ENCODE measurements around the gene TMOD2.

Gene TMOD2

DNA sequence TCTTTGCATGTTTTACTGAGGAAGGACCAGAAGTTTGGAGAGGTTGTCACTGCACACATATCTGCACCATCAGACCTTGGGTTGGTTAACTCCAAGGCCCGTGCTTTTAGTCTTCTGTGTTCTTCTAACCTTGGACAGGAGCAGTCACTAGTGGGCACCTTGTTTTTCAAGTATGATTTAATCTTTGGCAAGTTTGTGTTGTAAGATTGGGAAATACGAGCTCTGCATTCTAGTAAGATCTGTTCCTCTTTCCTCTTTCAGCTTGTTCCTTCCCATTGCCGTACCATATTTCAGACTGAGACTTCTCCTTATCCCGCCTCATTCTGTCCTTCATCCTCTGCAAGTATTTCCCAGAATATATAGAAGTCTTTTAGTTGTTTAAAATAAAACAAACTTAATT is 5.1 kb downstream of the TMOD2 start:
- TF ChIP-seq NFIC (IDR thresholded peaks at IDR 0.05): no peak

- TF ChIP-seq EP300 (IDR thresholded peaks at IDR 0.05; ENCODE audit: borderline replicate concordance): no peak
- no peak for TF ChIP-seq MAX (IDR thresholded peaks at IDR 0.05)
- no peak for TF ChIP-seq TAF1 (IDR thresholded peaks at IDR 0.05; ENCODE audit: low read depth)
- TF ChIP-seq CEBPB (IDR thresholded peaks at IDR 0.05): no peak
- TF ChIP-seq CREB1 (IDR thresholded peaks at IDR 0.05; ENCODE audit: low read depth): no peak
- TF ChIP-seq EGR1 (IDR thresholded peaks at IDR 0.05): no peak
These were observed 6.1 kb downstream of the TMOD2 start for GRCh38 chr15:51757450-51757849.

GRCh38 chr15:51758645-51759044 is 7.2 kb downstream of the TMOD2 start:
- TF ChIP-seq TEAD4 (IDR thresholded peaks at IDR 0.05) (no peak), TCF12 (IDR thresholded peaks at IDR 0.05; ENCODE audit: low read depth) (no peak), YY1 (IDR thresholded peaks at IDR 0.05; ENCODE audit: low read depth) (no peak), ZBTB7A (IDR thresholded peaks at IDR 0.05; ENCODE audit: low read depth) (no peak), CEBPB (IDR thresholded peaks at IDR 0.05) (no peak), MAX (IDR thresholded peaks at IDR 0.05) (no peak), NFIC (IDR thresholded peaks at IDR 0.05) (no peak), RAD21 (IDR thresholded peaks at IDR 0.05; ENCODE audit: low read depth) (no peak), FOXM1 (IDR thresholded peaks at IDR 0.05; ENCODE audit: borderline replicate concordance, low read depth) (no peak), CREB1 (IDR thresholded peaks at IDR 0.05; ENCODE audit: low read depth) (no peak), EP300 (IDR thresholded peaks at IDR 0.05; ENCODE audit: borderline replicate concordance) (no peak), TAF1 (IDR thresholded peaks at IDR 0.05; ENCODE audit: low read depth) (no peak), EGR1 (IDR thresholded peaks at IDR 0.05) (no peak)
- TF ChIP-seq, protein P1, sequence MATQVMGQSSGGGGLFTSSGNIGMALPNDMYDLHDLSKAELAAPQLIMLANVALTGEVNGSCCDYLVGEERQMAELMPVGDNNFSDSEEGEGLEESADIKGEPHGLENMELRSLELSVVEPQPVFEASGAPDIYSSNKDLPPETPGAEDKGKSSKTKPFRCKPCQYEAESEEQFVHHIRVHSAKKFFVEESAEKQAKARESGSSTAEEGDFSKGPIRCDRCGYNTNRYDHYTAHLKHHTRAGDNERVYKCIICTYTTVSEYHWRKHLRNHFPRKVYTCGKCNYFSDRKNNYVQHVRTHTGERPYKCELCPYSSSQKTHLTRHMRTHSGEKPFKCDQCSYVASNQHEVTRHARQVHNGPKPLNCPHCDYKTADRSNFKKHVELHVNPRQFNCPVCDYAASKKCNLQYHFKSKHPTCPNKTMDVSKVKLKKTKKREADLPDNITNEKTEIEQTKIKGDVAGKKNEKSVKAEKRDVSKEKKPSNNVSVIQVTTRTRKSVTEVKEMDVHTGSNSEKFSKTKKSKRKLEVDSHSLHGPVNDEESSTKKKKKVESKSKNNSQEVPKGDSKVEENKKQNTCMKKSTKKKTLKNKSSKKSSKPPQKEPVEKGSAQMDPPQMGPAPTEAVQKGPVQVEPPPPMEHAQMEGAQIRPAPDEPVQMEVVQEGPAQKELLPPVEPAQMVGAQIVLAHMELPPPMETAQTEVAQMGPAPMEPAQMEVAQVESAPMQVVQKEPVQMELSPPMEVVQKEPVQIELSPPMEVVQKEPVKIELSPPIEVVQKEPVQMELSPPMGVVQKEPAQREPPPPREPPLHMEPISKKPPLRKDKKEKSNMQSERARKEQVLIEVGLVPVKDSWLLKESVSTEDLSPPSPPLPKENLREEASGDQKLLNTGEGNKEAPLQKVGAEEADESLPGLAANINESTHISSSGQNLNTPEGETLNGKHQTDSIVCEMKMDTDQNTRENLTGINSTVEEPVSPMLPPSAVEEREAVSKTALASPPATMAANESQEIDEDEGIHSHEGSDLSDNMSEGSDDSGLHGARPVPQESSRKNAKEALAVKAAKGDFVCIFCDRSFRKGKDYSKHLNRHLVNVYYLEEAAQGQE (IDR thresholded peaks at IDR 0.05; ENCODE audit: low read depth): no peak
- TF ChIP-seq, protein P2, sequence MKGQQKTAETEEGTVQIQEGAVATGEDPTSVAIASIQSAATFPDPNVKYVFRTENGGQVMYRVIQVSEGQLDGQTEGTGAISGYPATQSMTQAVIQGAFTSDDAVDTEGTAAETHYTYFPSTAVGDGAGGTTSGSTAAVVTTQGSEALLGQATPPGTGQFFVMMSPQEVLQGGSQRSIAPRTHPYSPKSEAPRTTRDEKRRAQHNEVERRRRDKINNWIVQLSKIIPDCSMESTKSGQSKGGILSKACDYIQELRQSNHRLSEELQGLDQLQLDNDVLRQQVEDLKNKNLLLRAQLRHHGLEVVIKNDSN (IDR thresholded peaks at IDR 0.05): no peak

DNA sequence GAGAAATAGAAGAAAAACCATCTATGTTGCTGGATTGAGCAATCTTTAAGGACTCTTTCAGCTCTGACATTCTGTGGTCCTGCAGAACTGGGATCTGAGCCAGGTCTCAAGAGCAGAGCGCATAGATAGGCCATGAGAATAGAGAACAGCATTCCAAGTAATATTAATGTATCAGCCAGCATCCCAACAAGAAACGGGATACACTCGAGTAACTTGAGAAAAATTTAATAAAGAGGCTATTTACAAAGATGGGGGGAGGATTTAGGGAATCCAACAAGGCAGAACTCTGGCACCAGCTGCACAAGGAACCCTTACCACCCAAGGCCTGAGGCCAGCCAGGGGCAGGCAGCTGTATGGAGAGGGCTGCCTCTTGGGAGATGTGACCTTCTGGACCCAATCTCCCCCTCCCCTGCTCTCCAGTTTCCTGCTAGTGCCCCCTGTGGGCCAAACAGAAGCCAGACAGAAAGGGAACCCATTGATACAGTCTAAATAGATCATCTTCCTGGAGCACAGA is 8.2 kb downstream of the TMOD2 start:
- no peak for TF ChIP-seq CREB1 (IDR thresholded peaks at IDR 0.05; ENCODE audit: low read depth)
- no peak for TF ChIP-seq TAF1 (IDR thresholded peaks at IDR 0.05; ENCODE audit: low read depth)
- TF ChIP-seq, protein P2 (IDR thresholded peaks at IDR 0.05): no peak
- 0 out of 2 replicates have a peak, but pooled peaks have one; percentile 9 for TF ChIP-seq NFIC (IDR thresholded peaks at IDR 0.05)

DNA sequence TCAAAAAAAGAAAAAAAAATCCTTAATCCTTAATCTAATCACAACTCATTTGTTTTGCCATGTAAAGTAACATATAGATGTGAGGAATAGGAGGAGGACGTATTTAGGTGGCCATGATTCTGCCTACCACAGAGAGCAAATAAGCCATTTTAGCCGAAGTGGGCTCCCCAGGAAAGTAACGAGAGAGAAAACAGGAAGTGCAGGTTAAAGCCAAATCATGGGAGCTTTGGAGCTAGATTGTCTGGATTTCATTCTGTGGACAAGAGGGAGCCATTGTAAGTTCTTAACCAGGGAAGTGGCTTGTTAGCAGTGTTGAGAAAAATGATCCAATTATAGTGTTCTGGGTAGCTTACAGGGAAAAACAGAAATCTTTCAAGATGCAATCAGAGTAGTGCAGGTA is 9.4 kb downstream of the TMOD2 start:
- TF ChIP-seq NFIC (IDR thresholded peaks at IDR 0.05): no peak
- no peak for TF ChIP-seq CREB1 (IDR thresholded peaks at IDR 0.05; ENCODE audit: low read depth)
- TF ChIP-seq MAX (IDR thresholded peaks at IDR 0.05): no peak
- no peak for TF ChIP-seq YY1 (IDR thresholded peaks at IDR 0.05; ENCODE audit: low read depth)
- TF ChIP-seq, protein P1 (IDR thresholded peaks at IDR 0.05; ENCODE audit: low read depth): no peak
- no peak for TF ChIP-seq EP300 (IDR thresholded peaks at IDR 0.05; ENCODE audit: borderline replicate concordance)
- no peak for TF ChIP-seq CEBPB (IDR thresholded peaks at IDR 0.05)
- TF ChIP-seq RAD21 (IDR thresholded peaks at IDR 0.05; ENCODE audit: low read depth): no peak
- no peak for TF ChIP-seq TCF12 (IDR thresholded peaks at IDR 0.05; ENCODE audit: low read depth)
- no peak for TF ChIP-seq TEAD4 (IDR thresholded peaks at IDR 0.05)
- no peak for TF ChIP-seq ZBTB7A (IDR thresholded peaks at IDR 0.05; ENCODE audit: low read depth)

DNA sequence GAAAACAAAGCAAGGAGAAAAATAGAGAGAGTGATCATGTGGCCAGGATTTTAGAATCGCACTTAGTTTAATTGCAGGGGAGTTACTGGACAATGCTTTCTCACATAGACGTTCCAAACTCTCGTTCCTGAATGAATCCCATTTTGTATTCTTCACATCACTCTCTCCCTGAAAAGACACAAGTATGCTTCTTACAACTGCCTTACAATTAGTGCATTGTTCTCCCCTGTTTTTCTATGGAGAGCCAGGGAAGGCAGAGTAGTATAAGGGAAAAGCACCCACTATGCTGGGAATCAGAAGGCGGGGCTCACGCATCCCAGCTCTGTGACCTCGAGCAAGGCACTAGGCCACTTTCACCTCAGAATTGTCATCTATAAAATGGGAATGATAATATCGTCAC is 14.4 kb downstream of the TMOD2 start:
- no peak for TF ChIP-seq ZBTB7A (IDR thresholded peaks at IDR 0.05; ENCODE audit: low read depth)
- TF ChIP-seq TAF1 (IDR thresholded peaks at IDR 0.05; ENCODE audit: low read depth): no peak
- TF ChIP-seq CREB1 (IDR thresholded peaks at IDR 0.05; ENCODE audit: low read depth): no peak
- no peak for TF ChIP-seq RAD21 (IDR thresholded peaks at IDR 0.05; ENCODE audit: low read depth)
- TF ChIP-seq NFIC (IDR thresholded peaks at IDR 0.05): no peak
- TF ChIP-seq, protein P2 (IDR thresholded peaks at IDR 0.05): no peak
- no peak for TF ChIP-seq TCF12 (IDR thresholded peaks at IDR 0.05; ENCODE audit: low read depth)
- no peak for TF ChIP-seq EGR1 (IDR thresholded peaks at IDR 0.05)
- TF ChIP-seq, protein P1 (IDR thresholded peaks at IDR 0.05; ENCODE audit: low read depth): no peak
- TF ChIP-seq EP300 (IDR thresholded peaks at IDR 0.05; ENCODE audit: borderline replicate concordance): no peak
- no peak for TF ChIP-seq TEAD4 (IDR thresholded peaks at IDR 0.05)
- TF ChIP-seq YY1 (IDR thresholded peaks at IDR 0.05; ENCODE audit: low read depth): no peak
- TF ChIP-seq MAX (IDR thresholded peaks at IDR 0.05): no peak
- no peak for TF ChIP-seq FOXM1 (IDR thresholded peaks at IDR 0.05; ENCODE audit: borderline replicate concordance, low read depth)
- no peak for TF ChIP-seq CEBPB (IDR thresholded peaks at IDR 0.05)

Measured in Ishikawa (cell line).